EL (cell line): ENCODE data around the gene MRTFB.
A peak's percentile ranks its signal among the peaks of the same experiment; 100 is the strongest.
"Not testable (repeated sequence)": the region's sequence is repeated elsewhere in the genome, so short reads cannot be mapped to it uniquely, and the experiment has no call there.

Experiments
- DNase-seq: peaks from one replicate; pipeline ENCODE4 v3.0.0-alpha.2; 2016

The MRTFB gene

GRCh38 chr16:14109077-14109775 lies 38.1 kb downstream of the MRTFB start:
- no peak for DNase-seq

GRCh38 chr16:14109782-14110727 lies 38.9 kb downstream of the MRTFB start:
- no peak for DNase-seq

GRCh38 chr16:14110728-14111251 lies 39.7 kb downstream of the MRTFB start:
- no peak for DNase-seq

GRCh38 chr16:14111713-14112538 lies 40.8 kb downstream of the MRTFB start:
- no peak for DNase-seq

- DNase-seq, result no peak
Observed at GRCh38 chr16:14112539-14112856, 41.4 kb downstream of the MRTFB start.

GRCh38 chr16:14113344-14113743 lies 42.2 kb downstream of the MRTFB start:
- no peak for DNase-seq

- peak; percentile 8 for DNase-seq
Observed at GRCh38 chr16:14117051-14117450, 45.9 kb downstream of the MRTFB start.

GRCh38 chr16:14119799-14120198 lies 48.7 kb downstream of the MRTFB start:
- no peak for DNase-seq

- DNase-seq, result no peak
Observed at GRCh38 chr16:14120335-14120734, 49.2 kb downstream of the MRTFB start.

- no peak for DNase-seq
Observed at GRCh38 chr16:14121142-14121541, 50.0 kb downstream of the MRTFB start.

- no peak for DNase-seq
Observed at GRCh38 chr16:14121872-14122271, 50.8 kb downstream of the MRTFB start.

- not testable (repeated sequence) for DNase-seq
Observed at GRCh38 chr16:14122430-14122829, 51.3 kb downstream of the MRTFB start.

GRCh38 chr16:14125000-14125681 lies 54.0 kb downstream of the MRTFB start:
- DNase-seq, result no peak

GRCh38 chr16:14125708-14126107 lies 54.6 kb downstream of the MRTFB start:
- DNase-seq, result no peak

GRCh38 chr16:14128097-14128496 lies 57.0 kb downstream of the MRTFB start:
- DNase-seq, result no peak

GRCh38 chr16:14129502-14129901 lies 58.4 kb downstream of the MRTFB start:
- no peak for DNase-seq

GRCh38 chr16:14131774-14132695 lies 60.9 kb downstream of the MRTFB start:
- DNase-seq, result no peak

GRCh38 chr16:14132696-14133048 lies 61.6 kb downstream of the MRTFB start:
- DNase-seq, result no peak

- no peak for DNase-seq
Observed at GRCh38 chr16:14133907-14134306, 62.8 kb downstream of the MRTFB start.

GRCh38 chr16:14135704-14136103 lies 64.6 kb downstream of the MRTFB start:
- no peak for DNase-seq

GRCh38 chr16:14139872-14140271 lies 68.8 kb downstream of the MRTFB start:
- no peak for DNase-seq
